ENCODE results near the gene TCF20. TPM values are rescaled to one million over a fixed set of nuclear protein-coding genes. Genes with fewer than 3 reads are reported as not detected.

Gene TCF20
- total RNA-seq, 1 experiment from 2014 or later, result 41.4 TPM

DNA sequence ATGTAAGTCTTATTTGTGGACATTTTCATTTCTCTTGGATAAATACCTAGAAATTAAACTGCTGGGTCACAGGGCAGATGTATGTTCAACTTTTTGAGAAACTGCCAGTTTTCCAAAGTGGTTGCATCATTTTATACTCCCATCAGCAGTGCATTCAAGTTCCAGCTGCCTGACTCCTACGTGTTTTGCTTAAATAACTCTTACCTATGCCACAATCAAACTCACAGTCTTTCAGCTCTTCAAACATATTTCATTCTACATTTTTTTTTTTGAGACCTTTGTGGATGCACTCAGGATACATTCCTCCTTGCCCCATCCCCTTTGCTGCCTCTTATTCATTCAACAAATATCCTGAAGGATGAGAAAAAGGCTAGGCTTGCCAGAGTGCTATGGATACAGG, 9.2 kb downstream of the TCF20 start:
- no peak for DNase-seq (ENCODE audit: low read depth)

DNA sequence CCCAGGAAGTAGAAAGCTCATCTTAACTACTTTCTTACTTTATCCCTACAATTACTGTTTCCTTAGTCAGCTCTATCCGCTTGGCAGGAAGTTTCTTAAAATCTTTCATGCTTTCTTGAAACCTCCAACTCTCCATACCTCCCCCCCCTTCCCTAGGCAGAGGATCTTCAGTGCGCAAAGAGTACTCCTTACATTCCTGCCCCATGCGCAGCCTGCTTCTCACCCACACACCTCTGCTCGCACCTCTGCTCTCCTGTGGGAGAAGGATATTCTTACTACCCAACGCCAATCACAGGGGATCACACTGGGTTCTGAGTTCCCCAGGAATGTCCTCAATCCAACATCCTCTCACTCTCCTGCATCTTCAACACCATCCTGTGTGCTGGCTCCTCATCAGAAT, 12.3 kb downstream of the TCF20 start:
- no peak for DNase-seq (ENCODE audit: low read depth)

DNA sequence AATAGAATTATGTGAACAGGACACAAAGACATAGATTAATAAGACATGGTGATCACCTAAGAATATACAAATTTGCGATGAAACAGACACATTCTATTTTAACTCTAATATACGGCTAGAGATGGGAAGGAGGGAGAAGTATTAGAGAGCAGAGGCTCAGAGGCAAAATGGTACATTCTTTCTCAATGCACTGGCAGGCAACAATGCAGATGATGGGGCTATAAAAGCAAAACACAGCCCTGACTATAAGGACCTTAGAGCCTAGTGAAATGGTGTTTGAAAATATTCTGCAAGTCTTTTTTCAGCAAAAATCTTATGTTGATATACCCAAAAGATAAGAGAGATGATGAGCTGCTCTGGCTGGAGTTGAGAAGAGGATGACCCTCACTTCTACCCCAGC, 13.1 kb downstream of the TCF20 start:
- DNase-seq (ENCODE audit: low read depth), result no peak

DNA sequence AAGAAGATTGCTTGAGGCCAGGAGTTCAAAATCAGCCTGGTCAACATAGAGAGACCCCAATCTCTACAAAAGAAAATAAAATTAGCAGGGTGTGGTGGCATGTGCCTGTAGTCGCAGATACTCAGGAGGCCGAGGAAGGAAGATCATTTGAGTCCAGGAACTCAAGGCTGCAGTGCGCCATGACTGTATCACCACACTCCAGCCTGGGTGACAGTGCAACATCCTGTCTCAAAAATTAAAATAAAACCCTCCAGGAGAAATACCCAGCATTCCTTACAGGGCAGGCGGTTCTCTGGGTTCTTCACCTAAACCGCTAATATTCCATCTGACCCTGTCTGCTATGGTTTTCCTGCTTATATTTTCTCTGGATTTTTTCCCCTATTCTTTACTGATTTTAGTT, 13.5 kb downstream of the TCF20 start:
- DNase-seq (ENCODE audit: low read depth), result no peak

- no peak for DNase-seq (ENCODE audit: low read depth)
Observed at GRCh38 chr22:42256220-42256619, 14.2 kb downstream of the TCF20 start.

- DNase-seq (ENCODE audit: low read depth), result no peak
Observed at GRCh38 chr22:42249831-42250230, 20.6 kb downstream of the TCF20 start.

GRCh38 chr22:42248995-42249394, 21.5 kb downstream of the TCF20 start:
- DNase-seq (ENCODE audit: low read depth), result no peak

- no peak for DNase-seq (ENCODE audit: low read depth)
Observed at GRCh38 chr22:42247596-42247995, 22.9 kb downstream of the TCF20 start.

GRCh38 chr22:42243802-42244060, 26.7 kb downstream of the TCF20 start:
- no peak for DNase-seq (ENCODE audit: low read depth)

DNA sequence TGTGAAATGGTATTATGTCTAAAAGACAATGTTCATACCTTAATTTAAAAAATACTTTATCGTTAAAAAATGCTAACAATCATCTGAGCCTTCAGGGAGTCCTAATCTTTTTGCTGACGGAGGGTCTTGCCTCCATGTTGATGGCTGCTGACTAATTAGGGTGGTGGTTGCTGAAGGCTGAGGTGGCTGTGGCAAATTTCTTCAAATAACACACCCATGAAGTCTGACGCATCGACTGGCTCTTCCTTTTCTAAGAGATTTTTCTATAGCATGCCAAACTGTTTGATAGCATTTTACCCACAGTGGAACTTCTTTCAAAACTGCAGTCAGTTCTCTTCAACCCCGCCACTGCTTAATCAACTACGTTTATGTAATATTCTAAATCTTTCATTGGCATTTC, 33.6 kb downstream of the TCF20 start:
- peak; percentile 85 for DNase-seq (ENCODE audit: low read depth)

DNA sequence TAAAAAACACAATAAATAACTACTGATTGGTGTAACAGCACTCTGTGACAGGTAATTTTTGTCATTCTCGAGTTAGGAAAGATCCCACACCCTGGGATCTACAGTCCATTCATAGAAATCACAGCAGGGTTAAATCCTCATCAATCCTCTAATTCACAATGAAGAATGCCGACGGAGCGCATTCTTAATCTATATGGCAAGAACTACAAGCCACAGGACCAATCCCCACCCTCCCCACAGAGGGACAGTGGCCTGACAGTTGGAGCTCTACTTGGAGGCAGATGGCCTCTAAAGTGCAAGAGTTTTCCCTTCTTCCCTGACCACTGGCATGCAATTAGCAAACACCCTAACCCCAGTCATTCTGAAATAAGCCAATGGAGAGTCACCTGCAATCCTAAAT, 34.2 kb downstream of the TCF20 start:
- DNase-seq (ENCODE audit: low read depth), result no peak

GRCh38 chr22:42233879-42234278, 36.6 kb downstream of the TCF20 start:
- no peak for DNase-seq (ENCODE audit: low read depth)

- DNase-seq (ENCODE audit: low read depth), result no peak
Observed at GRCh38 chr22:42231929-42232328, 38.5 kb downstream of the TCF20 start.

- no peak for DNase-seq (ENCODE audit: low read depth)
Observed at GRCh38 chr22:42229455-42230149, 40.9 kb downstream of the TCF20 start.

- DNase-seq (ENCODE audit: low read depth), result no peak
Observed at GRCh38 chr22:42228483-42228882, 42.0 kb downstream of the TCF20 start.

GRCh38 chr22:42227435-42227834, 43.0 kb downstream of the TCF20 start:
- DNase-seq (ENCODE audit: low read depth), result no peak

GRCh38 chr22:42225841-42226240, 44.6 kb downstream of the TCF20 start:
- DNase-seq (ENCODE audit: low read depth), result no peak

- no peak for DNase-seq (ENCODE audit: low read depth)
Observed at GRCh38 chr22:42222140-42222539, 48.3 kb downstream of the TCF20 start.

Other genes starting within 250 kb of the TCF20 start
- gene NAGA, start 199.8 kb downstream of the TCF20 start, total RNA-seq (2014; rRNA removed; shearing (Covaris generic)), result 5.8 and 7.5 TPM in 2 replicates
- gene PHETA2, start 196.4 kb downstream of the TCF20 start, total RNA-seq (2014; rRNA removed; shearing (Covaris generic)), result not detected in 2 replicates
- 14.1 and 19.4 TPM in 2 replicates for gene SMDT1, start 191.0 kb downstream of the TCF20 start, total RNA-seq (2014; rRNA removed; shearing (Covaris generic))
- 51.7 and 61.6 TPM in 2 replicates for gene NDUFA6, start 179.9 kb downstream of the TCF20 start, total RNA-seq (2014; rRNA removed; shearing (Covaris generic))
- gene CYP2D6, start 139.8 kb downstream of the TCF20 start, total RNA-seq (2014; rRNA removed; shearing (Covaris generic)), result 0.11 and 0.13 TPM in 2 replicates
- gene NFAM1, start 161.8 kb upstream of the TCF20 start, total RNA-seq (2014; rRNA removed; shearing (Covaris generic)), result not detected in 2 replicates
- 48.7 and 50.0 TPM in 2 replicates for gene RRP7A, start 249.1 kb upstream of the TCF20 start, total RNA-seq (2014; rRNA removed; shearing (Covaris generic))

All from HT1080 (cell line).